RWPE1 (cell line): Measurements from ENCODE around the gene NEU2.
A peak's percentile ranks its signal among the peaks of the same experiment; 100 is the strongest.

ENCODE experiments used
- CTCF ChIA-PET: fragments of 350-600 bp; sonication (Branson Sonifier 250); formaldehyde crosslinking; extraction: SDS; loops from one replicate; lab custom pipeline; 2021; lab: Yijun Ruan, JAX
- POLR2A ChIA-PET: fragments of 400-600 bp; formaldehyde crosslinking; extraction: SDS; loops from one replicate; lab custom pipeline; 2020; ENCODE audit warnings: antibody characterized with exemption; ENCODE audit not compliant: low non-redundant PET; lab: Yijun Ruan, JAX
- DNase-seq: peaks from one replicate; pipeline ENCODE4 v3.0.0; 2012; ENCODE audit warnings: low spot score
- H3K27ac ChIP-seq: fragments of 450-650 bp; 2 replicates; pipeline ENCODE4 v1.5.1; 2017
- TF ChIP-seq, protein P1 (sequence below): fragments of 450-650 bp; conservative IDR thresholded peaks from 2 replicates; pipeline ENCODE4 v1.5.1; 2017; ENCODE audit warnings: low read depth, mild to moderate bottlenecking

The NEU2 gene

DNA sequence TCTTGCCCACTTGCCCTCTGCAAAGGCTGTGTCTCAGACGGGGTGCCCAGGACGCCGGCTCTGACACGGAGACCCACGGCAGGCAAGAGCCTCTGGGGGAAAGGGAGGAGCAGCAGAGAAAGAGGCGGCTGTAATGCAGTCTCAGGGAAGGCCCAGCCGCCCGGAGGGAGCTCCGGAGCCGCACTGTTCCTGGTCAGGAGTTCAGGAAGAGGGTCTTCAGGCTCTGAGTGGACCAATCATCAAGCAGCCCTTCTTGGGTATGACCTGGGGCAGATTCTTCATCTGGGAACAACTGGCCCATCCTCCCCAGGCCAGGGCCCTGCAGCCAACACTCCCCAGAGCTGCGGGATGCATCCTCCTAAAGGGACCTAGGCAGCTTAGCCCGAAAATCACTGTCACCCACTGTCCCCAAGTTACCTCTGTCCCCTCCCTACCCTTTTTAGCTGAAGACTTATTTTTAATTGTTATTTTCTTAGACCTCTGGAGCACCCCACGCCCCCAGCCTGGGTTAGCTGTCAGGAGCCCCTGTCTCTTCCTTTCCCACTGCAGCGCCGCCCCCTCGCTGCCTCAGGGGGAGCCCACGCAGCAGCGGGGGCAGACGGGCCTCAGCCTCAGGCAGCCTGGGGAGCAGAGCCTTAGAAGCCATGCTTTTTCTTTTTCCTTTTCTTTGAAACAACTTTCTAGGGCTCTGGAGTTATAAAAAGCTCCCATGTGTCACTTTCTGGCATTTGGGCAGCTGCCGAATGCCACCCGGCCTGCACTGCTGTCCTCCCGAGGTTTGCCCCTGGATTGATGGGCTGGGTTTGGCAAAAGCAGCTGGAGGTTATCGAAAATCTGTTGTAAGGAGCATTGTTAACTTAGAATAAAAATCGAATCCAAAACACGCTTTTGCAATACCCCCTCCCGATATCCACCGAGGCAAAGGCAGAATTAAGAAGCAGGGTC is 644 bp upstream of the NEU2 start:
- H3K27ac ChIP-seq, result no peak overlapping the region
- POLR2A ChIA-PET, result no interaction called here
- TF ChIP-seq, protein P1, sequence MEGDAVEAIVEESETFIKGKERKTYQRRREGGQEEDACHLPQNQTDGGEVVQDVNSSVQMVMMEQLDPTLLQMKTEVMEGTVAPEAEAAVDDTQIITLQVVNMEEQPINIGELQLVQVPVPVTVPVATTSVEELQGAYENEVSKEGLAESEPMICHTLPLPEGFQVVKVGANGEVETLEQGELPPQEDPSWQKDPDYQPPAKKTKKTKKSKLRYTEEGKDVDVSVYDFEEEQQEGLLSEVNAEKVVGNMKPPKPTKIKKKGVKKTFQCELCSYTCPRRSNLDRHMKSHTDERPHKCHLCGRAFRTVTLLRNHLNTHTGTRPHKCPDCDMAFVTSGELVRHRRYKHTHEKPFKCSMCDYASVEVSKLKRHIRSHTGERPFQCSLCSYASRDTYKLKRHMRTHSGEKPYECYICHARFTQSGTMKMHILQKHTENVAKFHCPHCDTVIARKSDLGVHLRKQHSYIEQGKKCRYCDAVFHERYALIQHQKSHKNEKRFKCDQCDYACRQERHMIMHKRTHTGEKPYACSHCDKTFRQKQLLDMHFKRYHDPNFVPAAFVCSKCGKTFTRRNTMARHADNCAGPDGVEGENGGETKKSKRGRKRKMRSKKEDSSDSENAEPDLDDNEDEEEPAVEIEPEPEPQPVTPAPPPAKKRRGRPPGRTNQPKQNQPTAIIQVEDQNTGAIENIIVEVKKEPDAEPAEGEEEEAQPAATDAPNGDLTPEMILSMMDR, result no peak
- no peak for DNase-seq
- CTCF ChIA-PET, result interaction anchor here (0.6 to 1.1 kb wide), 2 partner anchors 22 to 98 kb away, joined by 4 read pairs; no protein-coding TSS in a partner anchor

DNA sequence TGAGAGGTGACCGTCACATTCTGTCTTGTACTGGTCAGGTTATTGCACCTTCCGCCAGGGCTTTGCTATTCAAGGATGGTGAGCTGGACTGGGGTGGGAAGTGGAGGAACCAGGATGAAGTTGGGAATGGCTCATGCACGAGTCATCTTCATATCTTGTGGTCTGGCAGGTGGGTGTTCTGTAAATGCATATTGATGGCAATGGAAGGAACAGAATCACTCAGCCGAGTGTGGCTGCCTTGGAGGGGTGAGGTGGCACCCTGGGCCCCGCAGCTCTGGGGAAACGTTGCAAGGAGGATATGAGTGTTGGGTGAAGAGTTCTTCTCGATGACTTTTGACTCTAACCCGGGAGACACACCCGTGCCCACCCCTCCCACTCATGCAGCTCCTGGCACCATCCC is 1.2 kb downstream of the NEU2 start:
- ChIA-PET CTCF (interaction anchor here (1.3 kb wide), 1 partner anchor 20 kb away, joined by 3 read pairs; no protein-coding TSS in a partner anchor), POLR2A (no interaction called here)

DNA sequence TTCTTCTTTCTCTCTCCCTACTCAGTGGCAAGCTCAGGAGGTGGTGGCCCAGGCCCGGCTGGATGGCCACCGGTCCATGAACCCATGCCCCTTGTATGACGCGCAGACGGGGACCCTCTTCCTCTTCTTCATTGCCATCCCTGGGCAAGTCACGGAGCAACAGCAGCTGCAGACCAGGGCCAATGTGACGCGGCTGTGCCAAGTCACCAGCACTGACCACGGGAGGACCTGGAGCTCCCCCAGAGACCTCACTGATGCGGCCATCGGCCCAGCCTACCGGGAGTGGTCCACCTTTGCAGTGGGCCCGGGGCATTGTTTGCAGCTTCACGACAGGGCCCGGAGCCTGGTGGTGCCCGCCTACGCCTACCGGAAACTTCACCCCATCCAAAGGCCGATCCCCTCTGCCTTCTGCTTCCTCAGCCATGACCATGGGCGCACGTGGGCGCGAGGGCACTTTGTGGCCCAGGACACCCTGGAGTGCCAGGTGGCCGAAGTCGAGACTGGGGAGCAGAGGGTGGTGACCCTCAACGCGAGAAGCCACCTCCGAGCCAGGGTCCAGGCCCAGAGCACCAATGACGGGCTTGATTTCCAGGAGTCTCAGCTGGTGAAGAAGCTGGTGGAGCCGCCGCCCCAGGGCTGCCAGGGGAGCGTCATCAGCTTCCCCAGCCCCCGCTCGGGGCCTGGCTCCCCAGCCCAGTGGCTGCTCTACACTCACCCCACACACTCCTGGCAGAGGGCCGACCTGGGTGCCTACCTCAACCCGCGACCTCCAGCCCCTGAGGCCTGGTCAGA is 1.8 kb downstream of the NEU2 start:
- H3K27ac ChIP-seq, result no peak overlapping the region
- ChIA-PET POLR2A (no interaction called here), CTCF (interaction anchor here (0.6 to 1.3 kb wide), 2 partner anchors 20 to 34 kb away, joined by 3 to 9 read pairs; no protein-coding TSS in a partner anchor)
- no peak for DNase-seq
- TF ChIP-seq, protein P1, result no peak

More for the DNA sequence above, 1.2 kb downstream of the NEU2 start:
- TF ChIP-seq, protein P1, result no peak
- DNase-seq, result no peak
- H3K27ac ChIP-seq, result no peak overlapping the region

GRCh38 chr2:233035426-233036161 is 3.1 kb downstream of the NEU2 start:
- DNase-seq, result no peak
- peak overlapping the region; percentile 24; the same call in 1 of the 2 replicates for H3K27ac ChIP-seq
- ChIA-PET CTCF (no interaction called here), POLR2A (no interaction called here)
- TF ChIP-seq, protein P1, result no peak

- peak overlapping the region; percentile 40; the same call in 1 of the 2 replicates for H3K27ac ChIP-seq
- TF ChIP-seq, protein P1, result no peak
- POLR2A ChIA-PET, result no interaction called here
- CTCF ChIA-PET, result no interaction called here
- no peak for DNase-seq
These were observed 3.8 kb downstream of the NEU2 start for GRCh38 chr2:233036162-233036838.
